B cell (primary cell): ENCODE measurements around the gene MSMB. TPM values are rescaled to one million over a fixed set of nuclear protein-coding genes. Genes with fewer than 3 reads are reported as not detected.

Experiments
- ATAC-seq: fragments of 200-7000 bp; cut with Tn5 transposase; one replicate; pipeline ENCODE4 v1.10.0; 2021; ENCODE audit warnings: low read depth, mild to moderate bottlenecking, moderate number of reproducible peaks, moderate library complexity
- CTCF ChIA-PET: fragments of 350-600 bp; sonication (Branson Sonifier 250); formaldehyde crosslinking; loops from one replicate; lab custom pipeline; 2021; ENCODE audit warnings: antibody characterized with exemption, inconsistent platforms; lab: Charles Lee
- POLR2A ChIA-PET: fragments of 350-600 bp; sonication (Branson Sonifier 250); formaldehyde crosslinking; loops from one replicate; lab custom pipeline; 2021; ENCODE audit warnings: antibody characterized with exemption; lab: Charles Lee
- DNase-seq: peaks from one replicate; pipeline ENCODE4 v3.0.0; 2013
- H2AFZ ChIP-seq: 2 replicates; pipeline ENCODE4 v1.6.1; 2012; ENCODE audit warnings: mild to moderate bottlenecking, low read depth, low read length; ENCODE audit not compliant: insufficient read depth, poor library complexity, severe bottlenecking
- H3K27ac ChIP-seq, 2 donors: 1 replicate in 1 of 2; 2 replicates in 1 of 2; pipeline ENCODE4 v1.5.1; 2012 to 2013; ENCODE audit warnings: low read length in 2 of 2, mild to moderate bottlenecking in 2 of 2, moderate library complexity in 1 of 2
- H3K27me3 ChIP-seq, 4 experiments: fragments of 200-600 bp in 1 of 4; sonication (generic) in 1 of 4; replicated peaks in 1 of 4; 1 replicate in 2 of 4; 2 replicates in 2 of 4; pipeline versions ENCODE4 v1.6.1 to v1.7.0; 2013 to 2016; ENCODE audit warnings: low read length in 3 of 4, mild to moderate bottlenecking in 2 of 4, mixed read lengths in 1 of 4, moderate library complexity in 1 of 4; ENCODE audit not compliant: insufficient read depth in 4 of 4, control insufficient read depth in 3 of 4; ENCODE audit errors: control extremely low read depth in 1 of 4
- H3K36me3 ChIP-seq, 2 experiments: replicated peaks in 1 of 2; 1 replicate in 1 of 2; 2 replicates in 1 of 2; pipeline versions ENCODE4 v1.6.1 to v1.7.1; 2013; ENCODE audit warnings: low read length in 1 of 2; ENCODE audit not compliant: insufficient read depth in 2 of 2, control insufficient read depth in 1 of 2; ENCODE audit errors: control extremely low read depth in 1 of 2, extremely low read depth in 1 of 2
- H3K4me1 ChIP-seq, 2 donors: fragments of 200-600 bp in 1 of 2; sonication (generic) in 1 of 2; 1 replicate in 1 of 2; 2 replicates in 1 of 2; pipeline versions ENCODE4 v1.5.1 to v1.6.1; 2013 to 2017; ENCODE audit warnings: low read length in 2 of 2; ENCODE audit not compliant: control insufficient read depth in 2 of 2, insufficient read depth in 2 of 2
- H3K4me2 ChIP-seq: replicated peaks from 2 replicates; pipeline ENCODE3; 2012; ENCODE audit warnings: mild to moderate bottlenecking, low read depth, low read length; ENCODE audit not compliant: poor library complexity, severe bottlenecking
- H3K4me3 ChIP-seq, 5 experiments: fragments of 200-600 bp in 1 of 5; sonication (generic) in 1 of 5; 1 replicate in 3 of 5; 2 replicates in 2 of 5; pipeline versions ENCODE4 v1.5.1 to v1.7.0; 2011 to 2016; ENCODE audit warnings: low read length in 4 of 5, mild to moderate bottlenecking in 4 of 5, low read depth in 2 of 5, control low read depth in 1 of 5, moderate library complexity in 1 of 5; ENCODE audit not compliant: insufficient read depth in 1 of 5; ENCODE audit errors: control extremely low read depth in 1 of 5, extremely low read depth in 1 of 5
- H3K79me2 ChIP-seq: fragments of 200-600 bp; sonication (generic); one replicate; pipeline ENCODE4 v1.6.0; 2016; ENCODE audit warnings: low read length; ENCODE audit not compliant: control insufficient read depth, insufficient read depth
- H3K9ac ChIP-seq: fragments of 200-600 bp; sonication (generic); 2 replicates; pipeline ENCODE4 v1.6.1; 2017; ENCODE audit warnings: mild to moderate bottlenecking, low read length, moderate library complexity
- H3K9me3 ChIP-seq, 3 donors: one replicate each; pipeline versions ENCODE4 v1.6.1 to v1.7.1; 2013; ENCODE audit warnings: low read length in 2 of 3; ENCODE audit not compliant: control insufficient read depth in 2 of 3, insufficient read depth in 1 of 3; ENCODE audit errors: control extremely low read depth in 1 of 3
- H4K20me1 ChIP-seq: 2 replicates; pipeline ENCODE4 v1.6.0; 2012; ENCODE audit warnings: mild to moderate bottlenecking, low read length; ENCODE audit not compliant: insufficient read depth, control insufficient read depth, poor library complexity, severe bottlenecking
- H3K27ac Mint-ChIP-seq: one replicate; pipeline ENCODE4 v1.8.0; 2021; ENCODE audit warnings: mixed read lengths
- H3K27me3 Mint-ChIP-seq: one replicate; pipeline ENCODE4 v1.8.0; 2021; ENCODE audit warnings: mixed read lengths
- H3K4me1 Mint-ChIP-seq: one replicate; pipeline ENCODE4 v1.8.0; 2021; ENCODE audit warnings: mixed read lengths
- H3K4me3 Mint-ChIP-seq: one replicate; pipeline ENCODE4 v1.8.0; 2021; ENCODE audit warnings: mixed read lengths
- H3K9me3 Mint-ChIP-seq: one replicate; pipeline ENCODE4 v1.8.0; 2022; ENCODE audit warnings: mixed read lengths; ENCODE audit not compliant: insufficient read depth
- CTCF ChIP-seq: fragments of 200-600 bp; IDR thresholded peaks from one replicate; pipeline ENCODE4 v1.8.0; 2022; ENCODE audit warnings: antibody characterized with exemption, mild to moderate bottlenecking
- EZH2 ChIP-seq: IDR thresholded peaks from 2 replicates; pipeline ENCODE4 v1.6.1; 2012; ENCODE audit warnings: borderline replicate concordance, low read depth, mild to moderate bottlenecking, moderate library complexity, low read length; ENCODE audit not compliant: insufficient read depth, poor library complexity, severe bottlenecking
- WGBS: methylation state at CpG from one replicate; pipeline ENCODE4 v1.1.5; 2013; ENCODE audit warnings: missing lambda C conversion rate; ENCODE audit not compliant: insufficient coverage; 5-methylcytosine and 5-hydroxymethylcytosine counted together
- intact Hi-C: fragments of 100-400 bp; cut with micrococcal nuclease; formaldehyde crosslinking; loops from one replicate; pipeline ENCODE4 v1.10.0; 2022
- polyA plus RNA-seq: library from polyadenylated mRNA; depleted of rRNA; stranded (reverse); fragments of >200 nt; gene quantifications from 2 replicates; pipeline ENCODE4 v1.2.3, GENCODE V29; 2012
- total RNA-seq, 2 donors: library from RNA; stranded (reverse); fragments of 120-200 nt in 1 of 2; gene quantifications; 1 replicate in 1 of 2; 2 replicates in 1 of 2; pipeline versions ENCODE4 v1.2.3 to v1.2.4, GENCODE V29; 2013 to 2022

MSMB gene
- total and polyA plus RNA-seq, 2 donors (not counting 1 experiment from before 2014, with no cell fraction given), result not detected

GRCh38 chr10:46084321-46085165, 38.5 kb upstream of the MSMB start:
- intact Hi-C loops, result no loop called here
- H3K9ac ChIP-seq, result no peak overlapping the region
- DNase-seq (no peak), ATAC-seq (no peak)
- H3K4me1 ChIP-seq, result peaks cover 0 to 11% of the 10 kb centered on the region in 2 donors
- no peak overlapping the region for H3K4me3 ChIP-seq
- ChIA-PET POLR2A (no interaction called here), CTCF (interaction anchor here (1.1 kb wide), 1 partner anchor 834 kb away, joined by 3 read pairs; no protein-coding TSS in a partner anchor)
- no peak overlapping the region for H3K27ac ChIP-seq
- no peaks in the 10 kb centered on the region for H3K9me3 Mint-ChIP-seq
- H3K4me3 Mint-ChIP-seq, result no peak overlapping the region
- H3K4me1 Mint-ChIP-seq, result peaks cover 9% of the 10 kb centered on the region
- no peaks in the 10 kb centered on the region for H4K20me1 ChIP-seq
- no peak overlapping the region for H2AFZ ChIP-seq
- no peak overlapping the region for H3K27ac Mint-ChIP-seq
- H3K27me3 Mint-ChIP-seq, result no peaks in the 10 kb centered on the region
- no peaks in the 10 kb centered on the region for H3K9me3 ChIP-seq
- H3K4me2 ChIP-seq, result no peak overlapping the region
- H3K79me2 ChIP-seq, result no peaks in the 10 kb centered on the region
- WGBS, result 87% methylated on average over 6 of the region's 12 CpGs
- TF ChIP-seq EZH2, result no peak
- no peak for TF ChIP-seq CTCF
- H3K27me3 ChIP-seq, result no peaks in the 10 kb centered on the region
- H3K36me3 ChIP-seq, result no peaks in the 10 kb centered on the region

- Histone ChIP-seq H3K4me2 (no peak overlapping the region), H3K9me3 (no peaks in the 10 kb centered on the region), H3K27me3 (no peaks in the 10 kb centered on the region), H3K9ac (no peak overlapping the region), H3K36me3 (no peaks in the 10 kb centered on the region), H3K27ac (no peak overlapping the region), H3K79me2 (no peaks in the 10 kb centered on the region), H3K4me3 (no peak overlapping the region), H2AFZ (no peak overlapping the region), H3K4me1 (peaks cover 0 to 11% of the 10 kb centered on the region in 2 donors), H4K20me1 (no peaks in the 10 kb centered on the region)
- intact Hi-C loops, result no loop called here
- no peak overlapping the region for H3K4me3 Mint-ChIP-seq
- DNase-seq (no peak), ATAC-seq (no peak)
- 82% methylated on average over 1 of the region's 2 CpGs for WGBS
- ChIA-PET CTCF (no interaction called here), POLR2A (no interaction called here)
- no peaks in the 10 kb centered on the region for H3K27me3 Mint-ChIP-seq
- peaks cover 18% of the 10 kb centered on the region for H3K4me1 Mint-ChIP-seq
- H3K27ac Mint-ChIP-seq, result no peak overlapping the region
- no peaks in the 10 kb centered on the region for H3K9me3 Mint-ChIP-seq
- no peak for TF ChIP-seq CTCF
- TF ChIP-seq EZH2, result no peak
These were observed 34.8 kb upstream of the MSMB start for GRCh38 chr10:46080886-46081285.
